Parathyroid adenoma (tissue), 2 donors: Measurements from ENCODE around the gene LITAFD.
"Not testable (repeated sequence)": the region's sequence is repeated elsewhere in the genome, so short reads cannot be mapped to it uniquely, and the experiment has no call there.

Experiments used
- H2AFZ ChIP-seq: fragments of 300-600 bp; sonication (generic); one replicate; pipeline ENCODE4 v1.7.0; 2017; ENCODE audit warnings: antibody characterized with exemption, mild to moderate bottlenecking
- H3K27ac ChIP-seq: fragments of 300-600 bp; sonication (generic); one replicate; pipeline ENCODE4 v1.7.0; 2017
- H3K27me3 ChIP-seq: fragments of 300-600 bp; sonication (generic); one replicate; pipeline ENCODE4 v1.7.0; 2017; ENCODE audit warnings: low read length; ENCODE audit not compliant: control insufficient read depth, insufficient read depth
- H3K36me3 ChIP-seq: fragments of 300-600 bp; sonication (generic); one replicate; pipeline ENCODE4 v1.7.0; 2017; ENCODE audit warnings: low read length; ENCODE audit not compliant: control insufficient read depth, insufficient read depth
- H3K4me1 ChIP-seq: fragments of 300-600 bp; sonication (generic); one replicate; pipeline ENCODE4 v1.7.0; 2017; ENCODE audit warnings: control low read depth
- H3K4me2 ChIP-seq: fragments of 300-600 bp; sonication (generic); one replicate; pipeline ENCODE4 v1.7.0; 2017; ENCODE audit warnings: low read length
- H3K4me3 ChIP-seq: fragments of 300-600 bp; sonication (generic); one replicate; pipeline ENCODE4 v1.7.0; 2017; ENCODE audit warnings: low read depth, low read length
- H3K79me2 ChIP-seq: fragments of 300-600 bp; sonication (generic); one replicate; pipeline ENCODE4 v1.7.0; 2017; ENCODE audit warnings: control low read depth
- H3K9ac ChIP-seq: fragments of 300-600 bp; sonication (generic); one replicate; pipeline ENCODE4 v1.7.0; 2017; ENCODE audit warnings: mild to moderate bottlenecking
- H3K9me3 ChIP-seq: fragments of 300-600 bp; sonication (generic); one replicate; pipeline ENCODE4 v1.7.0; 2017; ENCODE audit warnings: low read length; ENCODE audit not compliant: control insufficient read depth
- TF ChIP-seq, protein P1 (sequence below): fragments of 300-600 bp; sonication (generic); IDR thresholded peaks from one replicate; pipeline ENCODE4 v1.7.0; 2017; ENCODE audit warnings: antibody characterized with exemption, mild to moderate bottlenecking
- donor health status: primary hyperparathyroidism.

The LITAFD gene

DNA sequence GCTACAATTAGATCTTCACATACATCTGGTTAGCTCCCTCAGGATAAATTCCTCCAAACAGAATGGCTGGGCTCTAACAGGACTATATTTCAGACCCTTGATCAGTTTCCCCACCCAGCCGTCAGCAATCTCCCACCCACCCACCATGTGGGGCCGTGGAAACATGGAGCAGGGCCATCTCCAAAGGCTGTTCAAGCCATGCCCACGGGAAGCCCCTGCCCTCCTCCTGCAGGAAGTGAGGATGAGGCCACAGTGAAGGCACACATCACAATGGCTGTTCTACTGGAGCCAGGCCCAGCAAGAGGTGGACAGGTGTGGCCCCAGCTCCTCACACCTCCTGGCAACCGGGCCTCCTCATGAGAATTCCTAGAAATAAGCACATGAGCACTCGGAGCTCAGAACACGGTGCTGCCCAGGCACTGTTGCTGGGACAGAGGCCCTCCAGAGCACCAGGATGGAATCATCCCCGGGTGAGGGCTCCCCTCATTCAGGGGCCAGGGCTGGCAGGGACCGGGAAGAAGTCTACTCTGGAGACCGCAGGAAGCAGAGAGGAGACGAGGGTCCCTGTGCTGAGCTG is at the start of gene LITAFD:
LITAFD (plus strand) TSS at position 311 of the 577 bp plus-strand sequence. CDS start 2,005 bp downstream, outside the sequence.
- Histone ChIP-seq H3K27ac (no peak within 1 kb of the TSS), H3K27me3 (no peaks in the 10 kb centered on the region), H3K4me2 (no peak within 1 kb of the TSS), H3K79me2 (no peaks in the 10 kb centered on the region), H3K36me3 (no peaks in the 10 kb centered on the region), H2AFZ (no peak within 1 kb of the TSS), H3K9ac (no peak within 1 kb of the TSS), H3K4me1 (no peaks in the 10 kb centered on the region), H3K4me3 (no peak within 1 kb of the TSS), H3K9me3 (no peaks in the 10 kb centered on the region)
- TF ChIP-seq, protein P1, sequence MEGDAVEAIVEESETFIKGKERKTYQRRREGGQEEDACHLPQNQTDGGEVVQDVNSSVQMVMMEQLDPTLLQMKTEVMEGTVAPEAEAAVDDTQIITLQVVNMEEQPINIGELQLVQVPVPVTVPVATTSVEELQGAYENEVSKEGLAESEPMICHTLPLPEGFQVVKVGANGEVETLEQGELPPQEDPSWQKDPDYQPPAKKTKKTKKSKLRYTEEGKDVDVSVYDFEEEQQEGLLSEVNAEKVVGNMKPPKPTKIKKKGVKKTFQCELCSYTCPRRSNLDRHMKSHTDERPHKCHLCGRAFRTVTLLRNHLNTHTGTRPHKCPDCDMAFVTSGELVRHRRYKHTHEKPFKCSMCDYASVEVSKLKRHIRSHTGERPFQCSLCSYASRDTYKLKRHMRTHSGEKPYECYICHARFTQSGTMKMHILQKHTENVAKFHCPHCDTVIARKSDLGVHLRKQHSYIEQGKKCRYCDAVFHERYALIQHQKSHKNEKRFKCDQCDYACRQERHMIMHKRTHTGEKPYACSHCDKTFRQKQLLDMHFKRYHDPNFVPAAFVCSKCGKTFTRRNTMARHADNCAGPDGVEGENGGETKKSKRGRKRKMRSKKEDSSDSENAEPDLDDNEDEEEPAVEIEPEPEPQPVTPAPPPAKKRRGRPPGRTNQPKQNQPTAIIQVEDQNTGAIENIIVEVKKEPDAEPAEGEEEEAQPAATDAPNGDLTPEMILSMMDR = no peak

DNA sequence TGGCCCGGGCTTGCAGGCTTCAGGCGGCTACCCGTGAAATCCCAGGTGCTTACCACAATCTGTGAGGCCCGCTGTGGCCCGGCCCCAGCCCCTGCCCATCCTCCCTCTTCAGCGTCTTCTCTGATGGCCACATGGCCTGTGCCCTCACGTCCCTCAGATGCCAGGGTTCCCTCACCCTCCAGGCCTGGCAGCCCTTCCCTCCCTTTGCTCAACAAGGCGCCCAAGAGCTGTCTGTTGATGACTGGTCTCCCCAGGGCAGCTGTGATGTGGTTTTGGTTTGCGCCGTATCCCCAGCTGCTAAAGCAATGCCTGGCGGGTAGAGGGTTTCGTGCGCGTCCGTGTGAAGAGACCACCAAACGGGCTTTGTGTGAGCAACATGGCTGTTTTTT is 49.4 kb upstream of the LITAFD start:
- Histone ChIP-seq H3K4me3 (no peak overlapping the region), H3K36me3 (no peaks in the 10 kb centered on the region), H3K4me1 (no peaks in the 10 kb centered on the region), H3K9me3 (no peaks in the 10 kb centered on the region), H2AFZ (no peak overlapping the region), H3K4me2 (no peak overlapping the region), H3K9ac (no peak overlapping the region), H3K27ac (no peak overlapping the region), H3K79me2 (peaks cover 38% of the 10 kb centered on the region), H3K27me3 (no peaks in the 10 kb centered on the region)
- TF ChIP-seq, protein P1 = no peak

DNA sequence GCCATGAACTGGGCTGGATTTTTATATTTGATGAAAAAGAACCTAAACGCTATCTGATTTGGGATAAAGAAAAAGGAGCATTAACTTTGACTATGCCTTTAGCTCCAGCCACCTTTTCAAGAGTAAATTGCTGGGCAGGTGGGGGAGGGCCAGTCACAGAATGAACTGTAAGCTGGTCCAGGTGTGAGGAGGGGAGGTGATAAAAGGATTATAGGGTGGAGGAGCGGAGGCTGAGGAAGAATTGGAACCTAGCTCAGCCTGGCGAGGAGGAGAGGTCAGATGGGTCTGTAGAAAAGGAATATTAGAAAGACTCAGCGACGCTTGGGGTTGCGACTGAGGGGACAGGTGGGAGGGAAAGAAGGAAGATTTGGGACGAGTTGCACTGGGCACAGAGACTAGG is 45.4 kb upstream of the LITAFD start:
- H3K27me3 ChIP-seq, H3K36me3 ChIP-seq, H2AFZ ChIP-seq, H3K27ac ChIP-seq, H3K9me3 ChIP-seq, H3K4me3 ChIP-seq, H3K4me2 ChIP-seq, H3K9ac ChIP-seq, H3K4me1 ChIP-seq: not testable (repeated sequence)
- H3K79me2 ChIP-seq = peaks cover 16% of the 10 kb centered on the region

DNA sequence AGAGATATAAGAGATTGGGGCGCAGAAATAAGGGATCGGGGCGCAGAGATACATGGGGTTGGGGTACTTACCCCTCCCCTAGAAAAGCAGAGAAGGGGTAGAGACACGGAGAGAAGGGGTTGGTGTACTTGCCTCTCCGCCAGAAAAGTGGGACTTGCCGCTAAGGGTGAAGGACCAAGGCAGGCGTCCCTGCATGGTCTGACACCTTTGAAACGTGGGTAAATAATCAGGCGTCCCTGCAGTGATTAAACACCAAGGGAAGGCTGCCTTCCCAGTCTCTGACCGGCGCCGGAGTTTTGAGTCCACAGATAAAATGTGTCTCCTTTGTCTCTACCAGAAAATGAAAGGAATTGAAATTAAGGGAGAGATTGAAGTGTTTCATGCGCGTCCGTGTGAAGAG is 44.6 kb upstream of the LITAFD start:
- H3K4me2 ChIP-seq, H3K9me3 ChIP-seq, H2AFZ ChIP-seq, H3K9ac ChIP-seq, H3K27me3 ChIP-seq, H3K4me3 ChIP-seq, H3K4me1 ChIP-seq, H3K27ac ChIP-seq, H3K79me2 ChIP-seq, H3K36me3 ChIP-seq: not testable (repeated sequence)

DNA sequence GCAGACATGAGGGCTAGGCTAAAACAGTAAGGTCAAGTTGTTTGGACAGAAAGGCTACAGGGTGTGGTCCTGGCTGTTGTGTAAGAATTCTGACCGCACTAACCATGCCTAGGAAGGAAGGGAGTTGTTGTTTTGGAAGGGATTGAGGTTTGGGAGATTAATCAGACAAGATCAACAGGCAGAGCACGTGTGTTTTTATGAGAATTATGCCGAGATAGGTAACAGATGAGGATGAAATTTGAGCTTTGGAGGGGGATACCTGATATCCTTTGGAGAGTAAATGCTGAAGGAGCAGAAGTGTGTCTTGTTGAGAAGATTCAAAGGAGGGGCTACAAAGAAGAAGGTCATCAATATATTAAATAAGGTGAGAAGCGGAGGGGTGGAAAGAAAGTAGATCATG is 40.1 kb upstream of the LITAFD start:
- not testable (repeated sequence) for H3K9ac ChIP-seq, H3K4me2 ChIP-seq, H2AFZ ChIP-seq, H3K4me3 ChIP-seq, H3K27ac ChIP-seq, H3K36me3 ChIP-seq, H3K27me3 ChIP-seq, H3K79me2 ChIP-seq, H3K4me1 ChIP-seq, H3K9me3 ChIP-seq

DNA sequence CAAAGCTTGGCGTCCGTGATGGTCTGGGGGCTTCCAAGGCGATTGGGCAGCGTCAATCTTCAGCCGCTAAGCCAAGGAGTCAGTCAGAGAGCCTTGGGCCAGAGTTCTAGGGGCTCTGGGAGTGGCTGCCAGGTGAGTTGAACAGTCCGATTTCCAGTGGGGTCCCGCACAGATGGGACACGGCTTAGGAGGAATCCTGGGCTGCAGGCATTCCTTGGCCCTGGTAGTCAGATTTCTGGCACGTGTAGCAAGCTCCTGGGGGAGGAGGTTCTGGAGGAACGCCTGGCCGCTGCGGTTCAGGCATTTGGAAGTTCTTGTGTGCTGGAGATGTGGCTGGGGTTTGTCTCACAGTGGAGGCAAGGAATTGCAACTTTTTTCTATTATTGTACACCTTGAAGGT is 38.9 kb upstream of the LITAFD start:
- H2AFZ ChIP-seq, H3K9me3 ChIP-seq, H3K4me1 ChIP-seq, H3K27me3 ChIP-seq, H3K79me2 ChIP-seq, H3K4me3 ChIP-seq, H3K27ac ChIP-seq, H3K36me3 ChIP-seq, H3K4me2 ChIP-seq, H3K9ac ChIP-seq: not testable (repeated sequence)
